HG02973 (cell line): ENCODE results near the gene CACNA1A.
A peak's percentile ranks its signal among the peaks of the same experiment; 100 is the strongest.
"Not testable (repeated sequence)": the region's sequence is repeated elsewhere in the genome, so short reads cannot be mapped to it uniquely, and the experiment has no call there.

Experiments
- ATAC-seq: cut with Tn5 transposase; IDR thresholded peaks from one replicate; pipeline ENCODE4 v1.9.1; 2021; ENCODE audit warnings: moderate library complexity; ENCODE audit not compliant: unreplicated experiment

The CACNA1A gene

DNA sequence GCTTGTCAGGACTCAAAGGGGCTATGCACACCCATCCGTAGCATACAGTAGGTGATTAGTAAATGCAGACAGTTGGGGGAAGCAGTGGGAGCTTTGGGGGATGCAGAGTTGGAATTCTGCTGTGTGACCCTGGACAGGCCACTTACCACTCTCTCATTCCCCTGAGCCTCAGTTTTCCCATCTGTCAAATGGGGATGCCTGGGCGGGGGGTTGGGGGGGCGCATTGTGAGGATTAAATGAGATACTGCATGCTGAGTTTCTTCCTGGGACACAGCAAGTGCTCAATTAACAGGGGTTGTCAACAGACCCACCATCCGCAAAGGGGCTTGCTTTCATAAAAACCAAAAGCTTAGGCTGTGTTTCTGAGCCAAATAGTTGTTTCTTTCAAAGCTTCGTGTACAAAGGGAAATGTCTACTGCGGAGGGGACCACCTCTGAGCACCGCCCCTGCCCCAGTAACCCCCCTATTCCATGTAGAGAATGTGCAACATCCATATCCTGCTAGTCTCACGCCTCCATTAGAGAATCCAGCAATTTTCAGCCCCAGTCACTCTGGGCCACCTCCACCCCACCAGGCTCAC, 223.7 kb downstream of the CACNA1A start:
- ATAC-seq: no peak

GRCh38 chr19:13281567-13282291, 224.6 kb downstream of the CACNA1A start:
- ATAC-seq: no peak

GRCh38 chr19:13277104-13277809, 229.0 kb downstream of the CACNA1A start:
- ATAC-seq: no peak

DNA sequence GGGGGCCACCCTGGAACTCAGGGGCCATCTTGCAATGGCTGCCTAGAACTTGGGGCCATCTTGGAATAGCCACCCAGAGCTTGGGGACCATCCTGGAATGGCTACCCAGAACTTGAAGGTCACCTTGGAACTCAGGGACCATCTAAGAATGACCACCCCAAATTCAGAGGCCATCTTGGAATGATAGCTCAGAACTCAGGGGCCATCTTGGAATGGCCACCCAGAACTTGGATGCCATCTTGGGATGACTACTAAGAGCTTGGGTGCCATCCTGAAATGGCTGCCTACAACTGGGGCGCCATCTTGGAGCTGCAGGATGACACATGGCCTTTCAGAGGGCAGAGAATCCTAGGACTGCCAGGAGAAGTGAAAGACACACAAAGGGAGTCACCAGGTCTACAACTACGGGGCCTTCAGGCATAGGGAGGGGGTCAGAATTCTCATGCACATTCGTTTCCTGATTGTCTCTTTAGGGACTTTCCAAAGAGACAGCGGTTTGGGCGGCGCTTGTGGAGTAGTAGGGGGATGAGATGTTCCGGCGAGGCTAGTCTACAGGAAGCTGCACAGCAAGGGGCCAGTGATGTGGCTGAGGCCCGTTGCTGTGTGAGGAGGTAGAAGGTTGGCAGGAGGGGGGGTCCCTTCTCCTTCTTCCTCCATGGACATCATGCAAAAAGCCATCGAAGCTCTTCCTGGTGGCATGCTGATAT, 231.1 kb downstream of the CACNA1A start:
- ATAC-seq: no peak

GRCh38 chr19:13270514-13271105, 235.7 kb downstream of the CACNA1A start:
- ATAC-seq: no peak

DNA sequence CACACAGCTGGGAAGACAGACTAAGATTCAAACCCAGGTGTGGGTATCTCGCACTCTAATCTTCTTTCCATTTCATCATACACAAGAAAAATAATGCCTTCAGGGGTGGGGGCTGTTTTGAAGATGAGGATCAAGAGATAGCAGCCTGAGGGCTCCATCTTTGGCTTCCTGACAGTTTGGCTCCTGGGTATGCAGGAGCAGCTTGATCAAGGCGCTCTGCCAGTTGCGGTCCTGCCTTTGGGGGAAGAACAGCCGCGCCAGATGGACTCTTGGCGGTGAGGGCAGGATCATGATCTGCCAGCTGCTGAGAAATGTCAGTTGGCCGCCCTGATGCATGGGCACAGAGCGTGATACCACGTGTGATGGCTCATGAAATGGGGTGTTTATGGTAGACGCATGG, 236.9 kb downstream of the CACNA1A start:
- ATAC-seq: no peak

- no peak for ATAC-seq
Measured at GRCh38 chr19:13267889-13268288, 238.4 kb downstream of the CACNA1A start.

DNA sequence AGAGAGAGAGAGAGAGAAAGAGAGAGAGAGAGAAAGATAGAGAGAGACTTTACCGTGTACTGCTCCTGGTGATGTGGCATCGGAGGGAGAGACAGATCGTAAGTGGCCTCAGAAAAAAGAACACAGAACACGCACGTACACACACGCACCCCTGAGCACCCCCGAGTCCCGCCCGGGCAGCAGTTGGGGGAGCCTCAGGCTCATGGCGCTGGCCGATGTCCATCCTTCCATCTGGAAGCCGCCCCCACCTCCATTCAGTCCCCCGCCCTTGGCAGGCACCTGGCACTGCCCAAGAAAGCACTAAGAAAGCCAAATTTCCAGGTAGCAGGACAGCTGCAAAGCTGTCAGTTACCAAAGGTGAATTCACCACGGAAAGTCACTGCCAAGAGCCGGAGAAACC, 239.1 kb downstream of the CACNA1A start:
- no peak for ATAC-seq

DNA sequence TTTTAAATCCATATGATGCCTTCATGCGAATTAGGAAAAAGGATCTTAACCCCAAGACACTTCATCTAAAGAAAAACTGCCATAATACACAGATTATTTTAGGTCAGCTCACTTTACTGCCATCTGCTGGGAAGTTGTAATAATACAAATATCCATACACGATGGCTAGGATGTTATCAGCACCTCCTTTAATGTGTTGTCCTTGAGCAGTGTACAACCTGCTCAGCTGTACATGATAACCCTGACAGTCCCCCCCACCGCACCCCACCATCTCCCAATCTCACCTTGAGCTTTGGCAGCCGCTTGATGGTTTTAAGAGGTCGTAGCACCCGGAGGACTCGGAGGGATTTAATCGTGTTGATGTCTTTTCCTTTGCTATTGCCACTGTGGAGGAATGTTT, 243.8 kb downstream of the CACNA1A start:
- no peak for ATAC-seq

GRCh38 chr19:13260883-13261653, 245.2 kb downstream of the CACNA1A start:
- peak; percentile 78 for ATAC-seq

GRCh38 chr19:13256918-13257317, 249.4 kb downstream of the CACNA1A start:
- ATAC-seq: no peak

GRCh38 chr19:13256398-13256797, 249.9 kb downstream of the CACNA1A start:
- ATAC-seq: not testable (repeated sequence)

GRCh38 chr19:13255719-13256059, 250.6 kb downstream of the CACNA1A start:
- no peak for ATAC-seq

- no peak for ATAC-seq
Measured at GRCh38 chr19:13255041-13255718, 251.1 kb downstream of the CACNA1A start.

- no peak for ATAC-seq
Measured at GRCh38 chr19:13252569-13253335, 253.5 kb downstream of the CACNA1A start.

DNA sequence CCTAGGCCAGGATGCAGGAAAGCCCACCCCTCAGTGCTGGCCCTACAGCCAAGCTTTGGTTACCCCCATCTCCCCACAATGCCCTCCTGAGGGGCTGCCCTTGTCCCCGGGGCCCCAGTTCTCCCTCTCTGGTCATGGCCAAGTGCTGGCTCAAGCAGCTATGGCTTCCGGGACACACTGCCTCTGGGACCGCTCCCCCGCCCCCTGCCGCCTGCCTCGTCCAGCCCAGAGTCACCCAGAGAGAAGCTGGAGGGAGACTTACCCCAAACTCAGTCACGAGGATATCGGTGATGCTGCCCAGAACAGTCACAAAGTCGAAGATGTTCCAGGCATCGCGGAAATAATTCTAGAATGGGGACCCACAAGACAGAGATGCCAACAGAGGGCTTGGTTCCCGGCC, 261.4 kb downstream of the CACNA1A start:
- no peak for ATAC-seq

- no peak for ATAC-seq
Measured at GRCh38 chr19:13241231-13242104, 264.8 kb downstream of the CACNA1A start.

GRCh38 chr19:13240312-13241022, 265.8 kb downstream of the CACNA1A start:
- ATAC-seq: no peak
